GM21447 (cell line): Measurements from ENCODE around the gene EGFL7.
"Not testable (repeated sequence)": the region's sequence is repeated elsewhere in the genome, so short reads cannot be mapped to it uniquely, and the experiment has no call there.

Experiments
- ATAC-seq: cut with Tn5 transposase; IDR thresholded peaks from one replicate; pipeline ENCODE4 v1.9.1; 2021; ENCODE audit not compliant: unreplicated experiment

EGFL7 gene

DNA sequence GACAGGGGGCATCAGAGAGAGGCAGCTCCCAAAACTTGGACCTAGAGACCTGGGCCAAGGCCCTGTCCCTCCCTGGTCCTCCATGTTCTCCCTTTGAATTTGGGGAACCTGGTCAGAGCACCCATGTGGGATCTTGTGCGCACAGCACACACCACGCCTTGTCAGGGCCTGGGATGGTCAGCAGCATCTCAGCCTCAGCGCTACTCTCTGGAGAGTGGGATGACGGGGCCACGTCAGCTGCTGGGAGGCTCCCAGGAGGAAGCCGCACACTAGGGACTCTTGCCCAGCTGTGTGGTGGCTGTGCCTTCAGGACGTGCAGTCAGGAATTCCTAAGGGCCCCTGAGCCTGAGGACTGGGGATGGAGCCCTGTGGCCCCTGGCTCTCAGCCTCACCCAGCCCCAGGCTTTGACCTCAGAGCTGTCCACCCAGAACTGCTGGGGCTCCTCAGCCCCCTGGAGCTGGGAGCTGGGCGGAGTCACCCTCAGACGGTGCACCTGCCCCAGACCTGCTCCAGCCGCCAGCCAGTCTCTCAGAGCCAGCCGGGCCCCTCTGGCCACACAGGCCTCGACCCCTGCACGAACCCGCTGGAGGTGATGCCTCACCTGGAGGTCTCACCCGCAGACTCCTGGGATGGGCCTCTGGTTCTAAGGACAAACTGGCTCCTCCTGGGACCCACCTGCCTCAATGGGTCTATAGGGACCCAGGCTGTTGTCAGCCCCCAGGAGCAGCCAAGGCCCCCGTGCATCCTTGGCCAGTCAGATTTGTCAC lies 38.3 kb upstream of the EGFL7 start:
- ATAC-seq: no peak

DNA sequence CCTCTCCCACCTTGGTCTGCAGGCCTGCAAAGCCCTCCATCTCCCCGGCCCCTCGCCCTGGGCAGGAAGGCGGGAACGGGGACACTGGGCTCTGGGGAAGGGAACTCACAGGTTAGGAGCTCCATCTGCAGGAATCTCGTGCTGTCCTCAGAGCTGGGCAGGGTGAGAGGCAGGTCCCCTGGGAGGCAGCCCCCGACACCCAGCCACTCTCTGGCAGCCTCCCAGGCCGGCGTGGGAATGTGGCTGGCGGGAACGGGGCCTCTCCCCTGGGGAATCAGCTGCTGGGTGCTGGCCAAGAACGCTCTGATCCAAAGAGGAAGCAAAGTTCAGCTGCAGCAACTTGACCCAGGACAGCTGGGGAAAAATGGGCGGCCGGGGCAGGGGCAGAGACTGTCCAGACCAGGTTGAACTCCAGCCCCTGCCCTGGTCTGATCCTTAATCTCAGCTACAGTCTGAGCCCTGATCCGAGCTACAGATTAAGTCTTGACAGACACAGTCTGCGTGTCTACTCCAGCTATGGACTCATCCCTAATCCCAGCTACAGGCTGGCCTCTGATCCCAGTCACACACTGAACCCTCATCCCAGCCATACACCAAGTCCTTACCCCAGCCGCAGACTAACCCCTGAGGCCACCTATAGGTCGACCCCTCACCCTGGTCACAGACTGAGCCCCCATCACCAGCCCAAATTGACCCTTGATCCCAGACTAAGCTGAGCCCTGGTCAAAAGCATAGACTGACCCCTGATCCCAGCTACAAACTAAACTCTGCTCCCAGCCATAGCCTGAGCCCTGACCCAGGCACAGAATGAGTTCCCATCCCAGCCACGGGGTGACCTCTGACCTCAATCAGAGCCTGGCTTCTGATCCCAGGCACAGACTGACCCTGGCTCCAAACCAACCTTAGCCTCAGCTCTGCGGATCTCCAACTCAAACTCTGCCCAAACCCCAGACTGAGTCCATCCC lies 37.3 kb upstream of the EGFL7 start:
- no peak for ATAC-seq

DNA sequence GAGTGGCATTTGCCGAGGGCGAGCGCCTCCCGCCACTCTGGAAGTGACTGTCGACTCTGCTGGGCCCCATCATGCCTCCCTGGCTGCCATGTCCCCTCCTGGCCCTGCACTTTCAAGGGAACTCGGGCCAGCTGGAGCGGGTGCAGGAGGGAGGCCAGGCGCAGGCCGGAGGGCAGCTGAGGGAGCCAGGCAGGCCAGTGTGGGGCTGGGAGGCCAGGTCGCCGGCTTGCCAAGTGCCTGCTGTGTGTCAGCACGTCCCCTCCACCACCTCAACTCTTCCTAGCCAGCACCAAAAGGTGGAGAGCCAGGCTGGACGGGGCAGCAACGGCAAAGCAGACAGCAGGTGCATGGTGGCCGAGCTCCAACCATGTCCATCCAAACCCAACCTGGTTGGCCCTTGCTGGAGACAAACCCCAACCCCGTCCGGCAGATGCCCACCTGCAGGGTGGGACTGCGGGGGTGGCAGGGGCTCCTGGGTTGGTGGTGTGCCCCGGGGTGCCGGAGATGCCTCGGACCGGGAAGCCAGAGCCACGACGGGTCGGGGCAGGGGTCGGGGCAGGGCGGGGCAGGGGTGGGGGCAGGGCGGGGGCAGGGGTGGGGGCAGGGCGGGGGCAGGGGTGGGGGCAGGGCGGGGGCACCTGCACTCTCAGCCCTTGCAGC lies 36.5 kb upstream of the EGFL7 start:
- no peak for ATAC-seq

DNA sequence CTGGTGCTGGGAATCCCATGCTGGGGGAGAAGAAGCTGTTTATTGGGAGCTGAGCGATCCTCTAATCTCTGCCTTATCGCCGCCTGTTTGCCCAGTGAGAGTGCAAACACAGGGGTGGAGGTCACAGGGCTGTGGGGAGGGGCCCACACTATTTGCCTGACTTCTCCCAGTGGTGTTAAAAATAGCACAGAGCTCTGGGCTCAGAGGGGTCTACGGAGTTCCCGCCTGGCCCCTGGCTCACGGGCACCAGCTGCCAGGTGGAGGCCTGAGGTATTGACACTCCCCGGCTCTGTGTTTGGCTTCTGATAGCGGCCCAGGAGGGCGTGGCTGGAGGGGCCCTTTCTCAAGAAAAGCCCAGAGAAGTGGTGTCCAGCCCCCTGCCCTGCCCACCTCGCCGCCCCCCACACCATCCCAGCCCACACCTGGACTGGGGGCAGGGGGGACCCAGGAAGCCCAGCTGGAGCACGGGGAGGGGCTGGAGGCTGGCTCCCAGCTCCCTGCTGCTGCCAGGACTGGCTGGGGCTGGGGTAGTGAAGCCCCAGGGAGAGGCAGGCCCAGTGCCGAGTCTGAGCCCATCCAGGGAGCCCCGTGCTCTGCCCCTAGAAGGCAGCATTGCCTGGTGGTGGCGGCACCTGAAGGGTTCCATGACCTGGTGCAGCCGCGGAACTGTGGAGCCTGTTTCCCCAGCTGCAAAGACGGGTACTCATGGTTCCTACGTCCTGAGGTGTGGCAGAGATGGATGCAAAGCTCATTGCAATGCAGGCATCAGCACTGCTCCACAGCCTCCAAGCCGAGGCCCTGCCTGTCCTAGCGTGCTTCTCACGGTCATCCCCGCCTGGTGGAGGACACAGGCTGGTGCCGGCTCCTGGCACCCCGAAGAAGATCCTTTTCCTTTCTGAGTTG lies 35.7 kb upstream of the EGFL7 start:
- ATAC-seq: no peak

DNA sequence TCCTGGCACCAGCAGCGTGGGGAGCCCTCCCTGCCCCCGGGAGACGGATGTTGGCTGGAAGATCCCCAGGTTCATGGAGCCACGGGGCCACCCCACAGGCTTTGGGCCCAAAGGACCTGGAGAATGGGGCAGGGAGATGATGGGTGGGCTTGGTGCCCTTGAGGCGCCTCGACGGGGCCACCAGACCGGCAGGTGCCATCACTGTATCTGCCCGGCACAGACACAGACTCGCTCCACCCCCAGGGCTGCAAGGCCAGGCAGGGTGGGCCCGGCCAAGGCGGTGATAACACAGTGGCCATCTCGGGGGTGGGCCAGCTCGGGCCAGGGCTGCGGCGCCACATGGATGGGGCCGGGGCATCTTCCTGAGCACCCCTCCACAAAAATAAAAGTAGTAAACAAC lies 35.0 kb upstream of the EGFL7 start:
- ATAC-seq: no peak

DNA sequence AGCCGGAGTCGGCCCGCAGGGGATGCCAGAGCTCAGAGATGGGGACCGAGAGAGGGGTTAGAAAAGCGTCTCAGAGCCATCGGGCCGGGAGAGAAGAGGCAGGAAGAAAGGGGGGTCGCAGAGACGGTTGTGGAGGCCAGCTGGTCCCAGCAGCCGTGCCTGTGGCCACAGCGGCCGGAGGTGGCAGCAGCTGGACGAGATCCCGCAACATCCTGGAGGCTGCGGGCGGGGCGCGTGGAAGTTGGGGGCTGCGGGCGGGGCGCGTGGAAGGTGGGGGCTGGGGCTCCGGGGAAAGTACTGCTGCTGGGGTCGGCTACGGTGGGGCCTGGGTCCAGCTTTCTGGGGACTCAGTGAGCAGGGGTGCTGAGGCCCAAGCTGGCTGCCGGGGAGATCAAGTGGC lies 34.4 kb upstream of the EGFL7 start:
- ATAC-seq: no peak

DNA sequence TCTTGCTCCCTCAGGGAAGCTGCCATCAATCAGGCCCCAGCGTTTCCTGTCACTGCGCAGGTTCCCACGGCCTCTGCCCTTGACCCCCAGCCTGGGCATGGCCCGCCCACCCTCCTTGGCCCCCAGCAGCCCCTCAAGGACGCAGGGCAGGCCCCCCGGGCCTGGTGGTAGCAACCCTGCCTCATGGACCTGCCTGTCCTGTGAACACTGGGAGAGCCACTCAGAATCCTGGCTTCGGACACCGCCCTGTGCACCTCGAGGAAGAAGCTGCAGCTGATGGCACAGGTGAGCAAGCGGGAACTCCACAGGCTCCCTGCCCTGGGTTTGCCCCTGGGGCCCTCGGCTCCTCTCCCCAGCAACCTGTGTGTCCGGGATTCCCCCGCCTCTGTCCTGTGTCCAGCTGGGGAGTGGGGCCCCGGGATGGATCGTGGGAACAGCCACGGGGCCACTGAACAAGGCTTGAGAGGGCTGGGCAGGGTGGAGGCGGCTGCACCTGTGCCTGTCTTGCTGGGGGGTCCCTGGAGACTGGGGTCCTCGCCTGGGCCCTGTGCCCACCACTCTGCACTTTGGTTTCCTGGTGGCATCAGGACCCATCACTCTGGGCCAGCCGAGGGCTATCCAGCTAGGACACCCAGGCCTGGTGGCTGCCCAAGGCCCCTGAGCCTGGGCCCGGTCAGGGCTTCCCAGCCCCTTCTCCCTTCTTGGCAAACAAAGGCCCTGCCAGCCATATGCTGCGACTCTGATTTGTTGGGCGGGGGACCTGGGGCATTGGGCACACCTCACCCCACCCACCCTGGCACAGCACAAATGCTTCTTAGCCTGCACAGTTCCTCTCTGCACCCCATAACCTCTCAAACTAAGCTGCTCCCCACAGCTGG lies 33.5 kb upstream of the EGFL7 start:
- no peak for ATAC-seq

DNA sequence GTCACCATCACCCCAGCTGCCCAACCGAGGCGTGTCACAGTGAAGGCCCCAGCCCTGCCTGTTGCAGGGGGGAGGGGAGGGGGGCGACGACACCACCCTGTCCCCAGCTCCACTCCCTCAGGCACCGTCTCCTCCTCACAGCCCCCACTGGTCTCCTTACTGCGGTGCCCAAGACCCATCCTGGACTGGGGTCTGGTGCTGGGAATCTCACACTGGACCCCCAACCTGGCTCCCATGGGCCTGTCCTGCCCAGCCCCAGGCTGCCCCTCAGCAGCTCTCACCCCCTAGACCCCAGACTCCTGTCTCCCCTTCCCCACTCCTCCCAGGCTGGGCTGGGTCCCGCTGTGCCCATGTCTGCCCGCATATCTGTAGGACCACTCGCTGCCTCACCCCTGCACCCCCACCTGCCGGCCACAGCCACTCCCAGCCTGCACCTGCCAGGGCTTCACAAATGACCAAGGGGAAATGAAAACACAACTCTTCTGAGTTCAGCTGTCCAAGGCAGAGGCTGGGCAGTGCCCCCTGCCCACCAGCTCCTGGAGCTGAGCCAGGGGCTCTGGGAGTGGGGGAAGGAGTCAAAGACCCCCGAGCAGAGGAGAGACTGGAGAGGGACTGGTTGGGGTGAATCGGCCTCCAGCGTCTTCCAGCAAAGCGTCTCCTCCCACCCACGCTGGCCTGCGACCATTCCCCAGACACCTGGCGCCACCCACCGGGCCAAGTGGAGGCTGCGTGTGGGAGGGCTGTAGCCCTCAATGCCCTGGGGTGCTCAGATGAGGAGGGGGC lies 32.6 kb upstream of the EGFL7 start:
- ATAC-seq: no peak

DNA sequence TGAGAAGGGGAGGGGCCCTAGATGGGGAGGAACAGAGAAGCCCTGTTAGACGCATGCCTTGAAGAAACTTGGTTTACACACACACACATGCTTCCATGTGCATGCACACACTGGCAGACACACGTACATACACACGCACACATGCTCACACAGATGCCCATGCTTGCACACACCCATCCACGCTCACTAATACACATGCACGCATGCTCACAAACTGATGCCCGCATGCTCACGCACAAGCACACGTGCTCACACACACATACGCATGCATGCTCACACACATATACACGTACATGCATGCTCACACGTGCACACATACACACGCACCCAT lies 32.1 kb upstream of the EGFL7 start:
- ATAC-seq: no peak

DNA sequence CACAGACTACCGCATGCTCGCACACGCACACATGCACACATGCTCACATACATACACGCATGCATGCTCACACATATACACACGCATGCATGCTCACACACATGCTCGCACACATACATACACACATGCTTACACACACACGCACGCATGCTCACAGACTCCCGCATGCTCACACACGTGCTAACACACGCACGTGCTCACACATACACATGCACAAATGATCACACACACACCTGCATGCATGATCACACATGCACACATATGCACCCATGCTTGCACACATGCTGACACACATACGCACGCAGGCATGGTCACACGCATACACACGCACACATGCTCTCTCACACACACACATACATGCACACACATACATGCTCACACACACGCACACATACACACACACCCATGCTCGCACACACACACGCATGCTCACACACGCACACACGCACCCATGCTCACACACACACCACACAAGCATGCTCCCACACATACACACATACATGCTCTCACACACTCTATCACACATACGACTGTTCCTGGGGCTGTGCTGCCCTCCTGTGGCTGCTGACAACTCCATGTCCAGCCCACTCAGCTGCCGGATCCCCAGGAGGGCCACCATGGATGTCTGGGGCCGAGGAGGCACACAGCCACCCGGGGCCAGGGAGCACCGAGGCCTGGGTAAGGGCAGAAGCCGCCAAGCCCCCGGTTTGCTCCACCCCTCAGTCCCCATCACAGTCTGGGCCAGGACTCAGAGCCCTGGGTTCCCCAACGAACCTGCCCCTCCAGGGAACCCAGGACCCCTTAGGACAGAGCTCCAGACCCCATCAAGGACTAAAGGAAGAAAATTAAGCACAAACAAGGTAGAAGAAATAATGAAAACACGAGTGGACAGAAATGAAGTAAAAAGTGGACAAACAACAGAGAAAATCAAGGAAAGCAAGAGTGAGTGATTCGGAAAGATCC lies 31.4 kb upstream of the EGFL7 start:
- ATAC-seq: no peak

DNA sequence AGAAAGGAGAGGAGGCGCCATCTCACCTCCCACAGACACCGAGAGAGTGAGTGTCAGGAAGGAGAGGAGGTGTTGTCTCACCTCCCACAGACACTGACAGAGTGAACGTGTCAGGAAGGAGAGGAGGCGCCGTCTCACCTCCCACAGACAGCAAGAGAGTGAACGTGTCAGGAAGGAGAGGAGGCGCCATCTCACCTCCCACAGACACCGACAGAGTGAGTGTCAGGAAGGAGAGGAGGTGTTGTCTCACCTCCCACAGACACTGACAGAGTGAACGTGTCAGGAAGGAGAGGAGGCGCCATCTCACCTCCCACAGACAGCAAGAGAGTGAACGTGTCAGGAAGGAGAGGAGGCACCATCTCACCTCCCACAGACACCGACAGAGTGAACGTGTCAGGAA lies 30.6 kb upstream of the EGFL7 start:
- not testable (repeated sequence) for ATAC-seq

DNA sequence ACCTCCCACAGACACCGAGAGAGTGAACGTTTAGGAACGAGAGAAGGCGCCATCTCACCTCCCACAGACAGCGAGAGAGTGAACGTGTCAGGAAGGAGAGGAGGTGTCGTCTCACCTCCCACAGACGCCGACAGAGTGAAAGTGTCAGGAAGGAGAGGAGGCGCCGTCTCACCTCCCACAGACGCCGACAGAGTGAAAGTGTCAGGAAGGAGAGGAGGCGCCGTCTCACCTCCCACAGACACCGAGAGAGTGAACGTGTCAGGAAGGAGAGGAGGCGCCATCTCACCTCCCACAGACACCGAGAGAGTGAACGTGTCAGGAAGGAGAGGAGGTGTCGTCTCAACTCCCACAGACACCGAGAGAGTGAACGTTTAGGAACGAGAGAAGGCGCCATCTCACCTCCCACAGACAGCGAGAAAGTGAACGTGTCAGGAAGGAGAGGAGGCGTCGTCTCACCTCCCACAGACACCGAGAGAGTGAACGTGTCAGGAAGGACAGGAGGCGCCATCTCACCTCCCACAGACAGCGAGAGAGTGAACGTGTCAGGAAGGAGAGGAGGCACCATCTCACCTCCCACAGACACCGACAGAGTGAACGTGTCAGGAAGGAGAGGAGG lies 30.1 kb upstream of the EGFL7 start:
- not testable (repeated sequence) for ATAC-seq

DNA sequence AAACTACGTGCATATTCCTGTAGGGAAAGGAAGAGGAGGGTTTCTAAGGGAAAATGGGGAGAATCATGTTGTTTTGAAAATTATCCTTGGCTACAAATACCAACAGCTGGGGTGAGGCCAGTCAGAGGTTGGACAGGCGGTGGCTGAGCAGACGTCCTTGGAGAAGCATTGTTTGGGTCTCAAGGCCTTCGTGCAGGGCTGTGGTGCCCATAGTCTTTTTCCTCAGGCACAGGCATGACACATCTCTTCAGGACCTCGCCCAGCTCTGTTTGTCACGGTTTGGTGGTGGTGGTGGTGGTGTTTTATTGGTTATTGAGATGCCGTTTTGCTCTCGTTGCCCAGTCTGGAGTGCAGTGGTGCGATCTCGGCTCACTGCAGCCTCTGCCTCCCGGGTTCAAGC lies 27.8 kb upstream of the EGFL7 start:
- ATAC-seq: no peak

DNA sequence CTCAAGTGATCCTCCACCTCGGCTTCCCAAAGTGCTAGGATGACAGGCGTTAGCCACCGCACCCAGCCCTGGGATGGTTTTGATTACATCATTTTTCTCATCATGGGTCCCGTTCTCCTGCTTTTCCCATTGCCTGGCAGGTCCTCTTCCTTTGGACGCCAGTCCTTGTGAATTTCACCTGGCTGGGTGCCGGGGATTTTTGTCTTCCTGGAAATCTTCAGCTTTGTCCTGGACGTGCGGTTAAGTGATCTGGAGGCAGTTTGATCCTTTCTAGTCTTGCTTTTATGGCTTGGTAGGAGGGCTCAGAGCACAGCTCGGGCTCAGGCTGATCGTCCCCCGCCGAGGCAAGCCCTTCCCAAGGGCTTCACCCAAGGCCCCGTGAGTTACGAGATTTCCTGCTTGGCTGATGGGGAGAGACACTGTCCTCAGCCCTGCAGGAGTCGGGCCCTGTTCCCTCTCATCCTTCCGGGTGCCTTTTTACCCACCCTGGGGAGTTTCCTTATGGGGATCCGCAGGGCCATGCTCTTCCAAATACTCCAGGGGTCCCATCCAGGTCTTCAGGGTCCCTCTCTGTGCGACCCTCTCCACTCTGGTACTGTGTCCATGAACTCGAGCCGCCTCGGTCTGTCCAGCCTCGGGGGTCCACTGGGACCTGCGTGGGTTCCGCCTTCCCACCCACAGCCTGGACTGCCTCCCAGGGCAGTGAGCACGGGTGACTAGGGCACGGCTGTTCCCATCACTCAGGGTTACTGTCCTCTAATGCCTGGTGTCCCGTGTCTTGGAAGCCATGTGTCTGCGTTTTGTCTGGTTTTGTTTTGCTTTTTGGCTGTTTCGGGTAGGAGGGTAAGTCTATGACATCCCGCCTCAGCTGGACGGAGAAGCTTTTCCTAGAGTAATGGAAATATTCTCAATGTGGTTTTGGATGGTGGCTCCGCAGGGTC lies 22.3 kb upstream of the EGFL7 start:
- no peak for ATAC-seq

DNA sequence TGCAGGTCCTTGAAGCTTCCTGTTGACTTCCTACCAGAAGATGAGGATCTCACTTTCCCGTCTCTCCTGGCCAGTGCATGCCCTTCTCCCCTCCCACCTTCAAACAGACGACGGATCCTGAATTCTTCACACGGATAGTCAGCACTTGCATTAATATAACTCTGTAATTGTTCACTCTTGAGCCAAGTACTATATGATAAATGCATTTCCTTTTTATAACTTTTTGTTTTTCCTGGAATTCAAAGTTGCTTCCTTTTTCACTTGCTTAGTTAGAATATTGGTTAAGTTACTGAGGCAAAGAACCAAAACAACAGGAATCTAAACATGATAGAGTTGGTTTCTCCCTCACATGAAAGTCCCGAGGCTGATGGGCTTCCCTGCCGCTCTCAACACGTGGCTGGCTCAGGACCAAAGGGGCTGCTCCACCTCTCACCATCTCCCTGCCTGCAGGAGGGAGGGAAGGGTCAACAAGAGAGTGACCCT lies 20.2 kb upstream of the EGFL7 start:
- no peak for ATAC-seq
